ENCODE data around the gene BCAS3.
"Not testable (repeated sequence)": the region's sequence is repeated elsewhere in the genome, so short reads cannot be mapped to it uniquely, and the experiment has no call there.

The BCAS3 gene

DNA sequence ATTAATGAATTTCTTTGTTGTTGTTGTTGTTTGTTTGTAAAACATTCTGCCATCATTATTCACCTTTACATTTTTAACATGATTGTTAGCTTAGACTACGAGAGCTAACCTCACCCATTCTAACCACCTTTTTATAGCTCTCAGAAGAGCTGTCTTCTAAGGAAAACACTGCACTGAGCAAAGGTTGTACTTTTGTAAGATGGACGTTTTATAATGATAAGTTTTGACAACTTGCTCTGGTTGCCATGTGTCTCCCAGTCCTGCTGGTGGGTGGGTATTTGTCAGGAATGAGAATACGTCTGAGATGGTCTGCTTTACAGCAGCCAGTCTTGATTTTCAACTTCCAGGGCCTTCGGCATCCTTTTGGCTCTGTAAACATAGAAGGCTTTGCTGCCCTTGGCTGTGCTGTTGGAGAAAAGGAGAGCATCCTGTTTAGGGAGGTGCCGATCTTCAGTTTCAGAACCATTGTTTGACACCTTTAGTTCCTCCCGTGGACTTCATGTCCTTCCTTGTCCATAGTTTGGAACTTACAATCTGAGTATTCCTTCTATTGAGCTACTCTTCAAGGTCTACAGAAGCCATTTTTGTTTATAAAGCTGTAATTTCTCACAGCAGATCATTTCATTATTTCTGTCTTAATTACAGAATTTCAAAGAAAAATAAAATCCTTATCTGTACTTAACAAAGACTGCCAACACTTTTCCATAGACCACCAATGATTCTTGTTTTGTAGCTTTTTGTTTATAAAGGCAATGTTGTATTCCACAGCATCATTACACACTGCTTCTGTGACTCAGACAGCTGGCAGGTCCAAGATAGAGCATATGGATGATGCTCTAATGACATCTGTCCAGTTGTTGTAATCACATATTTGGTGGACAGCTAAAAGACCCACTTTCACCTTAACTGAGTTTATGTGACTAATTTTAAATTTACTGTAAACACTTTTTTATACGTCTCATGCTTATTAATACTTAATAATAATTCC, 451.9 kb downstream of the BCAS3 start:
- DNase-seq (ENCODE audit: low read depth): no peak

DNA sequence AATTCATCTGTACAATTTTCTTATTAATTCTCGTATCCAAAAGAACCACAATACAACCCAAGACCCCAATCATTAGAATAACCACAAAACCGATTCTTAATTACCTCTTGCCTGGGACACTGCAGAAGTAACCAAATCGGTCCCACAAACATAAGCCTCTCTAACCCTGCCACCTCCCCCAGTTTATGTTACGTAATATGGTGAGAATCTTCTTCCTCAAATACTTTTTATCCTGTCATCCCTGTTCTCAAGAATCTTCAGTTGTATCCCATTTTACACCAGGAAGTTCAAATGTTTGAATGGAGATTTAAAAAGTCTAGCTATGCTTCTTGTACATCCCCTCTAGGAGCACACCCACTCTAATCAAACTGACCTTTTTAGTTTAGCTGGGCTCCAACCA, 452.7 kb downstream of the BCAS3 start:
- no peak for DNase-seq (ENCODE audit: low read depth)

DNA sequence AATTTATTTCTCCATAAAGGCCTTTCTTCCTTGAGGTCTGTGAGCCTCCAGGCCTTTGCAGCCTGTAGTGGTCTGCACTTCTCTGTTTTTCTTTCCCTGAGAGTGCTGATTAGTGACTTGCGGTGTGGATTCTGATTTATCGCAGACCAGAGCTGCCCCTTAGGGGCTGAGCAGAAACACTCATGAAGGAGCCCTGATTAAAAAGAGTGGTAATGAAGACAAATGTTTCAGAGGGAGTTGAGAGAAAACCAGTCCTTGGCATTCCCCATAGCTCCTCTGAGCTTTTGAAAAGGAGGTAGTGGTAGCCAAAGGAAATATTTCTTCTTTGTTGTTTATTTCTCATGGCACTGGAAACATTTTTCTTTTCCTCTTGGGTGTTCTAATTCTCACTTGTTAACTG, 453.9 kb downstream of the BCAS3 start:
- no peak for DNase-seq (ENCODE audit: low read depth)

DNA sequence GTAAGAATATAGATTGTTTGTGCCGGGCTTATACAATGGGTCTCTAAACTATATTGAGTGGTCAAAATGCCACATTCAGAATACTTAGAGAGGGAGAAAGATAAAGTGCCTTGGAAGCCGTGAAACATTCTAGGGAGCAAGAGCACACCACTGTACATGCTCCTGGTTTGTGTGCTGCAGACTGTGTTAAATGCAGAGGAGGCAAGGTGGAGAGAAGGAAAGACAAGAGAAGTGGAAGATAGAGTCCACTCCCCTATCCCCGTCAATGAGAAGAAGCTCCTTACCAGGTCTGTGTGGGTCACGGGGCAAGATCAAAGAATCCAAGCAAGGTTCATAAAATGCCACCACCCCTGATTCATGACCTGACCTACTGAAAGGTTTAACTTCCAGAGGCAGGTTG, 454.9 kb downstream of the BCAS3 start:
- no peak for DNase-seq (ENCODE audit: low read depth)

DNA sequence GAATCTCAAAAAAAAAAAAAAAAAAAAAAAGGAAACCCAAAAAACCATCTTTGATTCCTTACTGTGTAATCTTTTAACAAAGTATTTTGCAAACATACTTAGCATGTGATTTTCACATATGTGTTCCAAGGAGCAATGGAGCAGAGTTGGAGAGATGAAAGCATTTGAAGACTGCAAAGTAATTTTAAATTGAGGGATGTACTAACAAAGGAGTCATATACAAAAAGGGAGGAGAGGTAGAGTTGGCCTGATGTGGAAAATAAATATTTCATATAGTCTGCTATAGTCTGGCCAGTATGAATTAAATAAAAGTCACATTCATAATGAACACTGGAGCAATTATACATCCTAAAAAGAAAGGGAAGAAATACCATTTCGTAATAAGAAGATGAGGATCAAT, 456.2 kb downstream of the BCAS3 start:
- no peak for DNase-seq (ENCODE audit: low read depth)

DNA sequence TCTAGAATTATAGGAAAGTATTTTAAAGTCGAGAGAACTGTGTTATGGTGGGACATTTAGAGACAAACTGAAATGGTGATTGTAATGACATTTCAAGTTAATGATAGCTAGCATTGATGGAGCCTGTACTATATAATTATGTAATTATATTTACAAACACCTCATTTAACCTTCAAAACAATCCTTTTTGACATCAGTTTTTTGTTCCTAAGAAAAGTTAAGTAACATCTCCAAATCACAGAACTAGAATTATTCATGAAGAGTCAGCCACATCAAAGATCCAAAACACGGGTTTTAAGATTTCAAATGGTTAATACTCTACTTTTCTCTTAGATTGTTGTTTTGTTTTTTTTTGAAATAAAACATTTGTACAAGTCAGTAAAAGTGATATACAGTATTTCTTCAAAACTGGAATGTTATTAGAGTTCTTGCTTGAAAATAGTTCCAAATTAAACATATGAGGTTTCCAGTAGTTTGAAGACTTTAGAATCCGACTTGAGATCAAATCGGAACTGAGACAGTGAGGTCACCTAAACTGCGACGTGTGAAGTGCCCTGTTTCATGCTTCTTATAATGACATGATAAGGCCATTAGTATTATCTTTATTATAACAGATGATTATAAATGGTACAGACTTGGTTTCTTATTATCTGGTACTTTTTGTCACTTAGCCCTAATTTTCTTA, 457.0 kb downstream of the BCAS3 start:
- DNase-seq (ENCODE audit: low read depth): no peak

DNA sequence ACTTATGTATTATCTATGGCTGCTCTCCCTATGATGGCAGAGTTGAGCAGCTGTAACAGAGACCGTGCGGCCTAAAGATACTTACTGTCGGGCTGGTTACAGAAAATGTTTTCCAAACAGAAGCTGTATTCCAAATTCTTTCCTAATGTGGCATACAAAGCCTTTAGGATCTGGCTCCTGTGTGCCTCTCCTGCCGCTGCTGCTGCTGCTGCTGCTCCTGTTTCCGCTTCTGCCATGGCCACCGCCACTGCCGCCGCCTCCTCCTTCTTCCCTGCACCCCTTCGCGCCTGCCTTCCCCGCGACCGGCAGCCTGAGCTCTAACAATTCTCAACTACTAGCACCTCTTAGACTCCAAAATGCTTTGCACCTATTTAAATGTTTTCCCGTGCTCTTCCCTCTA, 458.1 kb downstream of the BCAS3 start:
- DNase-seq (ENCODE audit: low read depth): no peak

DNA sequence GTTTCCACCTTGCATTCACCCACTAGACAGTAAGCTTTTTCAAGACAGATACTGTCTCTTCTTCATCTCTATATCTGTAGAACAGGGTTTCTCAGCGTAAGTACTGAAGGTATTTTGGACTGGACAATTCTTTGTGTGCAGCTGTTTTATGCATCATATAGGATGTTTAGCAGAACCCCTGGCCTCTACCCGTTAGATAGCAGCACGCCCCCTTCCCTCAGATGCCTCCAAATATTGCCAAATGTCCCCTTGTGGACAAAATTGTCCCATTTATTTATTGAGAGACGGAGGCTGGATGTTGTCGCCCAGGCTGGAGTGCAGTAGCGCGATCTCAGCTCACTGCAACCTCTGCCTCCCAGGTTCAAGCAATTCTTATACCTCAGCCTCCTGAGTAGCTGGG, 458.6 kb downstream of the BCAS3 start:
- no peak for DNase-seq (ENCODE audit: low read depth)

DNA sequence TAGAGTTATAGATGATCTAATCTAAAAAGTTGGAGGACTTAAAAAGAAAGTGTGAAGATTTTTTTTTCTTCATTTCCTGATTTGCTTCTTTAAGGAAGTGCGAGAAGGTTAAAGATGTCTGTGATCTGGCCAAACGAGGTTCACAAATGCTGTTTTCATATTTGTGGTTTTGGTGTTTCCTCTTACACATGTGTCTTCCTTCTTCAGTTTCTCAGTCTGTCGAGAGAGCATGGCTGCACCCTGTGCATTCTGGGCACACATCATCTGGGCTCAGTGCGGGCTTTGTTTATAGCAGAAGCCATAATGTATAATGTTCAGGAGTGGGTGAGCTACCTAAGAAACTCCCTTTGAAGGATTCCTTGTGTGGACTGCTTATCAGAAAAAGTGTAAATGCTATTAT, 461.6 kb downstream of the BCAS3 start:
- peak; percentile 17 for DNase-seq (ENCODE audit: low read depth)

DNA sequence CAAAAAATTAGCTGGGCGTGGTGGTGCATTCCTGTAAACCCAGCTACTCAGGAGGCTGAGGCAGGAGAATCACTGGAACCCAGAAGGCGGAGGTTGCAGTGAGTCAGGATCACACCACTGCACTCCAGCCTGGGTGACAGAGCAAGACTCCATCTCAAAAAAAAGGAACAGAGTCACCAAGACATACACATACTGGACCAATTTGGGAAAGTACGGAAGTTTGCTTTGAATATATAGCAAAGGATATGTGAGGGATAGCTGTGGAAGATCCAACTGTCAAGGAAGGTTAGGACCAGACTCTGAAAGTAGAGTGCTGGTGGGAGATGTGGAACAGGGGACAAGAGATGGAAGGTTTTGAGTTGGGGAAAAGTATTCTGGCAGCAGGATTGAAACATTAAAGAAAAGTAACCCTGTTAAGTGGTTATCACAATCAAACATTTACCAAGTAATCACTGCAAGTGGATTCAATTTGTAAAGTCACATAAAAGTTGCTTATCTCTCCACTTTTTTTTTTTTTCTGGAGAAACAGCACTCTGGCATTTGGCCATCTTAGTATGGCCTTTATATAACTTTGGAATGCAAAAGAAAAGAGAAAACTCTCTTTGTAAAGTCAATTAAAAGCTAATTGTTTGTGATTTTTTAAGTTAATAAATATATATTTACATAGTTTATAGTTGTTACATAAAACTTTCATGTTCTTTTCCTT, 462.6 kb downstream of the BCAS3 start:
- no peak for DNase-seq (ENCODE audit: low read depth)

DNA sequence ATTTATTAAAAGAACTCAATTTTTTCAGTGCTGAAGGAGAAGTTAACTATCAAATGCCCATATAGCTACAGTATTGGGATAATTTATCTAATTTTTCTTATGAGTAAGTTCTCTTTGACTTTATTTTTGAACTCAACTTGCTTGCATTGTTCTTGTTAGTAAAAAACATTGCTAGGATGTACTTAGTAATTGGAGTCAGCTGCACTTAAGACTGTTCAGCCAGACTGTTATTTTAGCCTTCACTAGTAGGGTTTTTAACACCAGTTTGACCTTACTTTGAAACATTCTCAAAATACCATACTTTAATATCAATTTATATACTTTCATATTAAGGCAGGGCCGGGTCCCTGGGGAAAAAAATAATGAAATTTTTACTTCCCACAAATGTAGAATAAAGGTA, 465.4 kb downstream of the BCAS3 start:
- no peak for DNase-seq (ENCODE audit: low read depth)

DNA sequence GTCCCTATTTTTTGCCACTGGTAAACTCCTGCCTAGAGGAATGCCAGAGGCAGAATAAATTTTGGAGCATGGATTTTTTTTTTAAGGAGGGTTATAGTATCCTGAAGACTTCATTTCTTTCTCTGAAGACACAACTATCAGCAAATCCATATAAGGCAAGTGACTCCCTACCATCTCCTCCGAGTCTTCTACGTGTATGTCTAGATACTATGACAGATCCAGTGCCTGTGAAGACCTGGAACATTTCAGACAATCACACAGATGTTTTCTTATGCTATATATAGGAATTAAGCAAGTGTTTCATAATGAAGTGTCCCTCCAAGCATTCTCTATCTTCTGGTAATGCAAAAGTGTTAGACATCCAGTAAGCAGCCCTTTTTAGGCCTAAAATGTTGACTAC, 466.5 kb downstream of the BCAS3 start:
- DNase-seq (ENCODE audit: low read depth): no peak

DNA sequence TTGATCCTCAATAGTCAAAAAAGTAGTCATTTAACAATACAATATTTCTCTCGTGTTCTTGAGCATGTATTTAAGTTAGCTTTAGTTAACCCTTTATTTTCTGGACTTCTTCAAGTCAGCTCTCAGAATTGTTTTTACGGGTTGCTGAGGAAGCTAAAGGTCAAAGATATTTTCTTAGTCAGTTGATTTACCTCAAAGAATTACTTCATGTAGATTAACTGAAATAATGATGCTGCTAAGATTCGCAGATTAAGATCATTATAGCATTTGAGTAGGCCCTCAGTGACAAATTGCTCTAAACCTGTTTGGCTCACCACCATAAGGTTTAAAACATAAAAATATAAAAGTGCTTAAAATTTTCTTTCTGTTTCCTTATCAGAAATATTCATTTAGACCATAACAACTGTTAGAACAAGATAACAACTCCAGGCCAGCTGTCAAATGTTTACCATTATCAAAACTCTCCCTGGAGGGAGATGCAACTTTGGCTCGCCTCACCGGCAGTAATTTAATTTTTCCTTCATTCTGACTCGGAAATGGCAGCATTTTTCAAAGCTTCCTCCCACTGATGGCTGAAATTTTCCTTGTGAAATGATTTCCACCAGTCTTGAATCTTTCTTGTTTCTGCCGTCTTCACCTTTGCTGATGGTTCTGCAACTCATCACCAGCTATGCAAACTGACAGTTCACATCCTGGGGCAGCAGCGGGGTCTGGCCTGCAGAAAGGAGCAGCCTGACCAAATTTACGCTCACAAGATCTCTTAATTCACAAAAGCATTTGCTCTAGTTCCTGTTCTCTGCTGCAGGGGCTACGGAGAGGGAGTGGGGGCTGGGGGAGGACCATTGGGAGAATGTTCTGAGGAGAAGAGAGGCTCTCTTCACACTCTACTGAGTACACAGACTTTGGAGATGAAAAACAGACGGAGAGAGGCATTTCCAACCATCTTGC, 467.2 kb downstream of the BCAS3 start:
- no peak for DNase-seq (ENCODE audit: low read depth)

DNA sequence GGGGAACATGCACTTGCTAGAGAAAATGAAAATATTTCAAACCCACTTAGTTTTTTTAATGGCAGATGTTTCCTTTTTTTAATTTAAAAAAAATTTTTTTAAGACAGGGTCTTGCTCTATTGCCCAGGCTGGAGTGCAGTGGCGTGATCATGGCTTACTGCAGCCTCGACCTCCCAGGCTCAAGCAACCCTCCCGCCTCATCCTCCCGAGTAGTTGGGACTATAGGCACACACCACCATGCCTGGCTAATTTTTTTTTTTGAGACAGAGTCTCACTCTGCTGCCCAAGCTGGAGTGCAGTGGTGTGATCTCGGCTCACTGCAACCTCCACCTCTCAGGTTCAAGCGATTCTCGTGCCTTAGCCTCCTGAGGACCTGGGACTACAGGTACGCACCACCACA, 469.2 kb downstream of the BCAS3 start:
- DNase-seq (ENCODE audit: low read depth): not testable (repeated sequence)

DNA sequence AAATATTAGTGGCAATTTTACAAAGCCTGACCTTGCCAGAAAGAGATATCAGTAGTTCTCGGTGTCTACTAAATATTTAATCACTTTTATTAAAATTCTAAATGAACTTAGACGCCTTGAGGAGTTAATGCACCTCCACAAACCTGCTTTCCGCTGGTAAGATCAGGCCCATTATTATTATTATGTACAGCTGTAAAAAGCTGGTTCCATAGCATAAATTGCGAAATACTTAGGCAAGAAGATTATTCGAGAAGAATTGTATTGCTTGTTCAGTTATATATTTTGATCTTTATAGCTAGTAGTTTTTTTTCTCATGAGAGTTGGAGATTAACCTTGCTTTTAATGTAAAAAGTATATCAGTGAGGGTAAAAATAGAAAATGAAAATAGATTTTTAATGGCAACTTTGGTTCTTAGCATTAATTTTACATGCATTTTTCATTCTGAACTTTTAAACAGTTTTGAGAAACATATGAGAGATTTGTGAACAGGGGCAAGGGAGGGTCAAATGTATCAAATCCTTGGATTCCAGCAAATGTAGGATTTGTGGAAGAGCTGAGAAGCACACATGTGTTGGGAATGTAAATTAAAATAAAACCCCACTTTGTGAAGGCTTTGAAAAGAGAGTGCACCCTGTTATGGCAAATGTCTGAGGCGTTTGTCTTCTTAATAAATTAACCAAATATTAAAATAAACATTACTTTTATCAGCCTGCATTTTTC, 471.6 kb downstream of the BCAS3 start:
- no peak for DNase-seq (ENCODE audit: low read depth)

DNA sequence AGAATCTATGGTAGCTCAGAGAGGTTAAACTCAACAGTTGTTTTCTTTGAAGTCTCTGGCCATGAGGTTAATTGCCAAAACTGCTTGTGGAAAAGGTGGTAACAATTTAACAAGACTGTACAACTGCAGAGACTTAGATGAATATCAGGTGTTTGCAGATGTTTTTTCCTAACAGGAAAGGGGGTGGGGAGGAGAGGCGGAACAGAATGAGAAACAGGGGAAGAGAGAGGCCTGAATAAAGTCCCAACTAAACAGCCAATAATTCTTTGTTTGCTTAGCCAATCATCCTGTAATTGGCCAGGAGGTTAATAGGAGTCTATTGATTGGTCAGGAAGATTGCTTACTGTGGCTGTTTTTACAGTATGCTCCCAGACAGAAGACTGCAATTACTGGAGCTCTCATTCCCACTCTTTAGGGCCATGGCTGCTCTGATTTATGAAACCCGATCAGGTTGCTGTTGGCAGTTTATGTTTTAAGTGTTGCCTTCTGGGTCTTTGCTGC, 472.3 kb downstream of the BCAS3 start:
- no peak for DNase-seq (ENCODE audit: low read depth)

DNA sequence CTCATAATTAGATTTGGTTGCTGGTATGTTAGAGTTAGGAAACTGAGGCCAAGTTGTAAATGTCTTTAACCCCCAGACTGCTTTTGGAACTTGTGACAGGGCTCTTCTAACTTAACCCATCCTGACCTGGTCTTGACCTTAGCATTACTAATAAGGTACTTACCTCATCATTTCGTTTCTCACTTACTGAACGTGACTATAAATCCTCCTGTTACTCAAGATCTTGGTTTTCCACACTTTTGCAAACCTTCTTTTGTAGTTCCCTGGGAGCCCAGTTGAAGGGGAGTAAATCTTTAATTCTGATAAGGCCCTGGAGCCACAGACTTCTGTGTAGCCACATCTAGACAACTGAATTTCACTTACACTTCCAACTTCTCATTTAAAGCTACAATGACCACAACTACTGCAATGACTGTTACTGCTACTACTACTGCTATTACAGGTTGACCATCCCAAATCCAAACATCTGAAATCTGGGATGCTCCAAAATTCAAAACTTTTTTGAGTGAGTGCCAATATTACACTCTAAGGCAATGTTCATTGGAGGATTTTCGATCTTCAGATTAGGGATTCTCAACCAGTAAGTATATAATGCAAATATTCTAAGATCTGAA, 473.1 kb downstream of the BCAS3 start:
- no peak for DNase-seq (ENCODE audit: low read depth)

DNA sequence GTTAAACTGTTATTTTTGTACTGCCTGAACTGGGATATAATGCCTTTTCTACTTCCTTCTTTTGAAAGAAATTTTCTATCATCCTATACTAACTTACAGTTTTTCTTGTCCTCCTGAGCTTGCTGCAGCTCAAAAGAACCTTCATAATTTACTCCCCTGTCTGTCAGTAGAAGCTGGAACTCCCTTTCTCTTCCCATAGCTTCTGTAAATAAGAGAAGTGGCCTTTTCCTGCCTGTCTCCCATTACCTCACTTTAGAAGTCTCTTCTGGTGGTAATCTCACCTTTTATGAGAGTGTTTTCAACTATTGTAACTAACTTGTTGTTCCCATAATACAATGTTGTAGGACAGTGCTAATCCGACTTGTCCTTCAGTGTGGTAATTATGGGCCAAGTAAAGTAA, 475.2 kb downstream of the BCAS3 start:
- DNase-seq (ENCODE audit: low read depth): no peak

DNA sequence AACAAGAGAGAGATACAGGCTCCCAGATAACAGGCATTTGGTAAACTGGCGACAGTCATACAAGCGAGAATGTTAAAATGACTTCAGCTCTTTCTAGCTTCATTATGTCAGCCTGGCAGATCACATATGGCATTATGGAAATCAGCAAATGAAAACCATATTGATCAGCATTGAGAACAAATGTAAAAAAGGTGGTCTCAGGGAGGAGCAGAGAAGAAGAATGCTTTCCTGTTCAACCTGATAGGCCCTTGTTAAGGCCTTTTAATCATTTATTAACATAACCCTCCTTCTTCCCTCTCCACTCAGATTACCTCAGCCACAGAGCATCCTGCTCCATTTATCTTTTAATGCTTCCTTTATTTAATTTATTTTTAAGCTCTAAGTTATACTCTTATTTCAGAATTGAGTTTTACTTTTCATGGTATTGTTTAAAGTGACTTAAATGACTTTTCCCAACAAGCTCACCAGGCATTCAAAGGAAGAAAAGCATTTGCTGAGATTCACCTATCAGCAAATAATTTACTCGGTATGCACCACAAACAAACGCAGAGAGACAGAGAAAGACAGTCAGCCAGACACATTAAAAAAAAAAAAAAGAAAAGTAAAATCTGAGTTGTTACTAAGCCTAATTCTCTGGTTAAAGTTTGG, 478.1 kb downstream of the BCAS3 start:
- DNase-seq (ENCODE audit: low read depth): no peak

Data from HS-27A (cell line).